ENCODE measurements around the gene RHOBTB1.

Gene RHOBTB1

GRCh38 chr10:60865198-60865783 lies 78.7 kb downstream of the RHOBTB1 start:
- H2AFZ ChIP-seq (ENCODE audit: low read depth, low read length), result no peak overlapping the region
- no peak for DNase-seq
- H3K27me3 ChIP-seq (ENCODE audit: insufficient read depth, low read length, poor library complexity), result no peaks in the 10 kb centered on the region
- no peaks in the 10 kb centered on the region for H3K9me3 ChIP-seq (ENCODE audit: insufficient read depth, low read length, severe bottlenecking)
- no peak overlapping the region for H3K4me2 ChIP-seq (ENCODE audit: insufficient read depth, low read length)
- no peak for ATAC-seq (ENCODE audit: insufficient read depth, low read depth)
- H3K79me2 ChIP-seq (ENCODE audit: insufficient read depth, low read length), result no peaks in the 10 kb centered on the region
- no peak overlapping the region for H3K9ac ChIP-seq (ENCODE audit: low read depth, low read length)
- TF ChIP-seq EZH2 (IDR thresholded peaks at IDR 0.05; ENCODE audit: borderline replicate concordance, low read depth, low read length, severe bottlenecking) (no peak), CTCF (IDR thresholded peaks at IDR 0.05; ENCODE audit: borderline replicate concordance, extremely low read depth, low read length, poor library complexity, severe bottlenecking) (no peak)
- H4K20me1 ChIP-seq (ENCODE audit: insufficient read depth, low read length), result no peaks in the 10 kb centered on the region
- no peaks in the 10 kb centered on the region for H3K4me1 ChIP-seq (ENCODE audit: insufficient read depth, low read length)
- H3K4me3 ChIP-seq (ENCODE audit: low read depth in 1 of 2, low read length in 2 of 2), result no peak overlapping the region
- no peak overlapping the region for H3K27ac ChIP-seq (ENCODE audit: low read length)
- no peaks in the 10 kb centered on the region for H3K36me3 ChIP-seq (ENCODE audit: insufficient read depth, low read length)

GRCh38 chr10:60863796-60864195 lies 80.2 kb downstream of the RHOBTB1 start:
- no peaks in the 10 kb centered on the region for H3K27me3 ChIP-seq (ENCODE audit: insufficient read depth, low read length, poor library complexity)
- H3K9ac ChIP-seq (ENCODE audit: low read depth, low read length), result no peak overlapping the region
- no peaks in the 10 kb centered on the region for H3K4me1 ChIP-seq (ENCODE audit: insufficient read depth, low read length)
- H3K4me3 ChIP-seq (ENCODE audit: low read depth in 1 of 2, low read length in 2 of 2), result no peak overlapping the region
- H2AFZ ChIP-seq (ENCODE audit: low read depth, low read length), result no peak overlapping the region
- H3K4me2 ChIP-seq (ENCODE audit: insufficient read depth, low read length), result no peak overlapping the region
- DNase-seq (no peak), ATAC-seq (ENCODE audit: insufficient read depth, low read depth) (no peak)
- no peaks in the 10 kb centered on the region for H3K79me2 ChIP-seq (ENCODE audit: insufficient read depth, low read length)
- H3K27ac ChIP-seq (ENCODE audit: low read length), result no peak overlapping the region
- no peaks in the 10 kb centered on the region for H3K36me3 ChIP-seq (ENCODE audit: insufficient read depth, low read length)
- no peaks in the 10 kb centered on the region for H4K20me1 ChIP-seq (ENCODE audit: insufficient read depth, low read length)
- no peaks in the 10 kb centered on the region for H3K9me3 ChIP-seq (ENCODE audit: insufficient read depth, low read length, severe bottlenecking)
- TF ChIP-seq EZH2 (IDR thresholded peaks at IDR 0.05; ENCODE audit: borderline replicate concordance, low read depth, low read length, severe bottlenecking), result no peak
- no peak for TF ChIP-seq CTCF (IDR thresholded peaks at IDR 0.05; ENCODE audit: borderline replicate concordance, extremely low read depth, low read length, poor library complexity, severe bottlenecking)

- Histone ChIP-seq H3K9me3 (ENCODE audit: insufficient read depth, low read length, severe bottlenecking) (no peaks in the 10 kb centered on the region), H3K27me3 (ENCODE audit: insufficient read depth, low read length, poor library complexity) (no peaks in the 10 kb centered on the region), H3K4me1 (ENCODE audit: insufficient read depth, low read length) (no peaks in the 10 kb centered on the region), H3K4me2 (ENCODE audit: insufficient read depth, low read length) (no peak overlapping the region), H2AFZ (ENCODE audit: low read depth, low read length) (no peak overlapping the region), H3K9ac (ENCODE audit: low read depth, low read length) (no peak overlapping the region), H4K20me1 (ENCODE audit: insufficient read depth, low read length) (no peaks in the 10 kb centered on the region), H3K4me3 (ENCODE audit: low read depth in 1 of 2, low read length in 2 of 2) (no peak overlapping the region), H3K27ac (ENCODE audit: low read length) (no peak overlapping the region), H3K79me2 (ENCODE audit: insufficient read depth, low read length) (no peaks in the 10 kb centered on the region), H3K36me3 (ENCODE audit: insufficient read depth, low read length) (no peaks in the 10 kb centered on the region)
- TF ChIP-seq CTCF (IDR thresholded peaks at IDR 0.05; ENCODE audit: borderline replicate concordance, extremely low read depth, low read length, poor library complexity, severe bottlenecking) (no peak), EZH2 (IDR thresholded peaks at IDR 0.05; ENCODE audit: borderline replicate concordance, low read depth, low read length, severe bottlenecking) (no peak)
- DNase-seq (no peak), ATAC-seq (ENCODE audit: insufficient read depth, low read depth) (no peak)
Observed at GRCh38 chr10:60862517-60862916, 81.5 kb downstream of the RHOBTB1 start.

GRCh38 chr10:60856405-60856804 lies 87.6 kb downstream of the RHOBTB1 start:
- no peak for TF ChIP-seq EZH2 (IDR thresholded peaks at IDR 0.05; ENCODE audit: borderline replicate concordance, low read depth, low read length, severe bottlenecking)
- no peak for TF ChIP-seq CTCF (IDR thresholded peaks at IDR 0.05; ENCODE audit: borderline replicate concordance, extremely low read depth, low read length, poor library complexity, severe bottlenecking)
- no peak for DNase-seq

More at GRCh38 chr10:60856405-60856804, 87.6 kb downstream of the RHOBTB1 start:
- H3K27ac ChIP-seq (ENCODE audit: low read length), result no peak overlapping the region
- no peaks in the 10 kb centered on the region for H3K4me1 ChIP-seq (ENCODE audit: insufficient read depth, low read length)
- no peak for ATAC-seq (ENCODE audit: insufficient read depth, low read depth)
- no peaks in the 10 kb centered on the region for H3K27me3 ChIP-seq (ENCODE audit: insufficient read depth, low read length, poor library complexity)
- H3K36me3 ChIP-seq (ENCODE audit: insufficient read depth, low read length), result no peaks in the 10 kb centered on the region
- no peaks in the 10 kb centered on the region for H4K20me1 ChIP-seq (ENCODE audit: insufficient read depth, low read length)
- no peak overlapping the region for H3K9ac ChIP-seq (ENCODE audit: low read depth, low read length)
- no peaks in the 10 kb centered on the region for H3K9me3 ChIP-seq (ENCODE audit: insufficient read depth, low read length, severe bottlenecking)
- H3K4me3 ChIP-seq (ENCODE audit: low read depth in 1 of 2, low read length in 2 of 2), result no peak overlapping the region
- no peaks in the 10 kb centered on the region for H3K79me2 ChIP-seq (ENCODE audit: insufficient read depth, low read length)
- no peak overlapping the region for H3K4me2 ChIP-seq (ENCODE audit: insufficient read depth, low read length)
- H2AFZ ChIP-seq (ENCODE audit: low read depth, low read length), result no peak overlapping the region

Data from DND-41 (cell line).